MM.1S (cell line): ENCODE measurements around the gene BANF1.

Experiments
- DNase-seq: peaks from one replicate; pipeline ENCODE4 v3.0.0-alpha.2; 2015
- H2AFZ ChIP-seq: fragments of 300-600 bp; sonication (generic); 2 replicates; pipeline ENCODE4 v1.6.0; 2016; ENCODE audit warnings: antibody characterized with exemption, low read length
- H3F3A ChIP-seq: fragments of 300-600 bp; sonication (generic); 2 replicates; pipeline ENCODE4 v1.6.1; 2016; ENCODE audit warnings: mild to moderate bottlenecking, antibody characterized with exemption, low read length, moderate library complexity, mixed read lengths; ENCODE audit not compliant: insufficient read depth
- H3K27ac ChIP-seq: fragments of 300-600 bp; sonication (generic); 2 replicates; pipeline ENCODE4 v1.5.1; 2016; ENCODE audit warnings: mild to moderate bottlenecking, low read length
- H3K27me3 ChIP-seq: fragments of 300-600 bp; sonication (generic); replicated peaks from 2 replicates; pipeline ENCODE4 v1.6.0; 2016; ENCODE audit warnings: low read length; ENCODE audit not compliant: insufficient read depth
- H3K36me3 ChIP-seq: fragments of 300-600 bp; sonication (generic); replicated peaks from 2 replicates; pipeline ENCODE4 v1.6.1; 2016; ENCODE audit warnings: mild to moderate bottlenecking, low read length, mixed read lengths; ENCODE audit not compliant: insufficient read depth
- H3K4me1 ChIP-seq: fragments of 300-600 bp; sonication (generic); 2 replicates; pipeline ENCODE4 v1.6.1; 2016; ENCODE audit warnings: low read length, mixed read lengths
- H3K4me2 ChIP-seq: fragments of 300-600 bp; sonication (generic); 2 replicates; pipeline ENCODE4 v1.6.0; 2016; ENCODE audit warnings: low read depth, low read length
- H3K4me3 ChIP-seq: fragments of 300-600 bp; sonication (generic); 2 replicates; pipeline ENCODE4 v1.5.1; 2016; ENCODE audit warnings: low read length, mixed read lengths
- H3K79me2 ChIP-seq: fragments of 300-600 bp; sonication (generic); 2 replicates; pipeline ENCODE4 v1.6.1; 2016; ENCODE audit warnings: mixed run types, low read length, mixed read lengths
- H3K9ac ChIP-seq: fragments of 300-600 bp; sonication (generic); 2 replicates; pipeline ENCODE4 v1.6.1; 2016; ENCODE audit warnings: low read length, mixed read lengths
- H3K9me2 ChIP-seq: fragments of 300-600 bp; sonication (generic); replicated peaks from 2 replicates; pipeline ENCODE4 v1.6.1; 2016; ENCODE audit warnings: mild to moderate bottlenecking, low read length, mixed read lengths; ENCODE audit not compliant: insufficient read depth
- H3K9me3 ChIP-seq: fragments of 300-600 bp; sonication (generic); replicated peaks from 2 replicates; pipeline ENCODE4 v1.6.1; 2016; ENCODE audit warnings: mild to moderate bottlenecking, low read length, mixed read lengths; ENCODE audit not compliant: insufficient read depth
- H4K20me1 ChIP-seq: fragments of 300-600 bp; sonication (generic); 2 replicates; pipeline ENCODE4 v1.6.1; 2016; ENCODE audit warnings: mild to moderate bottlenecking, low read length, moderate library complexity, mixed read lengths; ENCODE audit not compliant: insufficient read depth
- EZH2 ChIP-seq: fragments of 300-600 bp; sonication (generic); optimal IDR thresholded peaks from 2 replicates; pipeline ENCODE3; 2017; ENCODE audit warnings: low read depth, mild to moderate bottlenecking, antibody characterized with exemption, low read length, mixed read lengths
- EZH2phosphoT487 ChIP-seq: fragments of 300-600 bp; sonication (generic); IDR thresholded peaks from 2 replicates; pipeline ENCODE4 v1.6.1; 2018; ENCODE audit warnings: antibody characterized with exemption, low read length
- TF ChIP-seq, protein P1 (sequence below): fragments of 300-600 bp; sonication (generic); IDR thresholded peaks from 2 replicates; pipeline ENCODE4 v1.5.1; 2016; ENCODE audit warnings: antibody characterized with exemption, low read length, mixed read lengths

The BANF1 gene

GRCh38 chr11:65972116-65972515 is 30.2 kb upstream of the BANF1 start:
- H3K27me3 ChIP-seq, result no peaks in the 10 kb centered on the region
- H4K20me1 ChIP-seq, result no peaks in the 10 kb centered on the region
- no peak overlapping the region for H3K9ac ChIP-seq
- no peaks in the 10 kb centered on the region for H3K9me3 ChIP-seq
- no peaks in the 10 kb centered on the region; the same call in 1 of the 2 replicates for H3K36me3 ChIP-seq
- no peaks in the 10 kb centered on the region for H3K9me2 ChIP-seq
- H3K27ac ChIP-seq, result no peak overlapping the region
- peaks cover 3% of the 10 kb centered on the region; the same call in 1 of the 2 replicates for H3K79me2 ChIP-seq
- no peak for TF ChIP-seq EZH2phosphoT487
- no peak for TF ChIP-seq EZH2
- TF ChIP-seq, protein P1, sequence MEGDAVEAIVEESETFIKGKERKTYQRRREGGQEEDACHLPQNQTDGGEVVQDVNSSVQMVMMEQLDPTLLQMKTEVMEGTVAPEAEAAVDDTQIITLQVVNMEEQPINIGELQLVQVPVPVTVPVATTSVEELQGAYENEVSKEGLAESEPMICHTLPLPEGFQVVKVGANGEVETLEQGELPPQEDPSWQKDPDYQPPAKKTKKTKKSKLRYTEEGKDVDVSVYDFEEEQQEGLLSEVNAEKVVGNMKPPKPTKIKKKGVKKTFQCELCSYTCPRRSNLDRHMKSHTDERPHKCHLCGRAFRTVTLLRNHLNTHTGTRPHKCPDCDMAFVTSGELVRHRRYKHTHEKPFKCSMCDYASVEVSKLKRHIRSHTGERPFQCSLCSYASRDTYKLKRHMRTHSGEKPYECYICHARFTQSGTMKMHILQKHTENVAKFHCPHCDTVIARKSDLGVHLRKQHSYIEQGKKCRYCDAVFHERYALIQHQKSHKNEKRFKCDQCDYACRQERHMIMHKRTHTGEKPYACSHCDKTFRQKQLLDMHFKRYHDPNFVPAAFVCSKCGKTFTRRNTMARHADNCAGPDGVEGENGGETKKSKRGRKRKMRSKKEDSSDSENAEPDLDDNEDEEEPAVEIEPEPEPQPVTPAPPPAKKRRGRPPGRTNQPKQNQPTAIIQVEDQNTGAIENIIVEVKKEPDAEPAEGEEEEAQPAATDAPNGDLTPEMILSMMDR, result no peak
- no peaks in the 10 kb centered on the region for H3K4me1 ChIP-seq
- H3K4me2 ChIP-seq, result no peak overlapping the region
- H3F3A ChIP-seq, result no peaks in the 10 kb centered on the region
- H3K4me3 ChIP-seq, result no peak overlapping the region
- no peak for DNase-seq
- no peak overlapping the region for H2AFZ ChIP-seq

- Histone ChIP-seq H3K36me3 (no peaks in the 10 kb centered on the region; the same call in 1 of the 2 replicates), H3K4me2 (no peak overlapping the region)
- DNase-seq, result no peak
Observed at GRCh38 chr11:65973439-65974110, 28.7 kb upstream of the BANF1 start.

GRCh38 chr11:65975771-65976170 is 26.5 kb upstream of the BANF1 start:
- H3K79me2 ChIP-seq, result no peaks in the 10 kb centered on the region
- no peak overlapping the region for H3K4me2 ChIP-seq
- no peaks in the 10 kb centered on the region for H3K4me1 ChIP-seq
- H3K27ac ChIP-seq, result no peak overlapping the region
- no peaks in the 10 kb centered on the region for H3K27me3 ChIP-seq
- H3K9me3 ChIP-seq, result no peaks in the 10 kb centered on the region
- H3K36me3 ChIP-seq, result no peaks in the 10 kb centered on the region; the same call in 1 of the 2 replicates
- no peak for DNase-seq
- no peak overlapping the region for H3K4me3 ChIP-seq
- no peak overlapping the region for H2AFZ ChIP-seq
- no peak overlapping the region for H3K9ac ChIP-seq
- no peaks in the 10 kb centered on the region for H3F3A ChIP-seq
- TF ChIP-seq, protein P1, result no peak
- no peak for TF ChIP-seq EZH2
- TF ChIP-seq EZH2phosphoT487, result no peak
- H4K20me1 ChIP-seq, result no peaks in the 10 kb centered on the region
- H3K9me2 ChIP-seq, result no peaks in the 10 kb centered on the region

More at GRCh38 chr11:65973439-65974110, 28.7 kb upstream of the BANF1 start:
- Histone ChIP-seq H3K27ac (no peak overlapping the region), H3K9ac (no peak overlapping the region), H4K20me1 (no peaks in the 10 kb centered on the region), H3K4me1 (no peaks in the 10 kb centered on the region), H3K9me3 (no peaks in the 10 kb centered on the region), H3K4me3 (no peak overlapping the region), H3F3A (no peaks in the 10 kb centered on the region), H3K79me2 (peaks cover 3% of the 10 kb centered on the region; the same call in 1 of the 2 replicates), H3K9me2 (no peaks in the 10 kb centered on the region), H3K27me3 (no peaks in the 10 kb centered on the region), H2AFZ (no peak overlapping the region)
- TF ChIP-seq, protein P1, result no peak
- TF ChIP-seq EZH2phosphoT487 (no peak), EZH2 (no peak)
